IPS-20b (cell line): ENCODE data around the gene FAM3B.

ENCODE experiments used
- H3K27ac ChIP-seq: one replicate; pipeline ENCODE4 v1.5.1; 2013; ENCODE audit warnings: low read length
- H3K27me3 ChIP-seq: 2 replicates; pipeline ENCODE4 v1.6.1; 2013; ENCODE audit warnings: mild to moderate bottlenecking, low read length, inconsistent platforms; ENCODE audit not compliant: insufficient read depth
- H3K36me3 ChIP-seq: 2 replicates; pipeline ENCODE4 v1.6.1; 2013; ENCODE audit warnings: low read depth, mild to moderate bottlenecking, inconsistent platforms, low read length, moderate library complexity; ENCODE audit not compliant: insufficient read depth
- H3K4me1 ChIP-seq: 2 replicates; pipeline ENCODE4 v1.6.1; 2013; ENCODE audit warnings: mild to moderate bottlenecking, control low read depth, inconsistent platforms, low read length, moderate library complexity; ENCODE audit not compliant: insufficient read depth
- H3K4me3 ChIP-seq: 2 replicates; pipeline ENCODE4 v1.5.1; 2013; ENCODE audit warnings: mild to moderate bottlenecking, low read length, inconsistent platforms
- H3K9ac ChIP-seq: 2 replicates; pipeline ENCODE4 v1.6.1; 2013; ENCODE audit warnings: low read depth, mild to moderate bottlenecking, inconsistent platforms, low read length, moderate library complexity
- H3K9me3 ChIP-seq: 2 replicates; pipeline ENCODE4 v1.6.1; 2013; ENCODE audit warnings: mild to moderate bottlenecking, low read depth, low read length, inconsistent platforms; ENCODE audit not compliant: insufficient read depth

Gene FAM3B

DNA sequence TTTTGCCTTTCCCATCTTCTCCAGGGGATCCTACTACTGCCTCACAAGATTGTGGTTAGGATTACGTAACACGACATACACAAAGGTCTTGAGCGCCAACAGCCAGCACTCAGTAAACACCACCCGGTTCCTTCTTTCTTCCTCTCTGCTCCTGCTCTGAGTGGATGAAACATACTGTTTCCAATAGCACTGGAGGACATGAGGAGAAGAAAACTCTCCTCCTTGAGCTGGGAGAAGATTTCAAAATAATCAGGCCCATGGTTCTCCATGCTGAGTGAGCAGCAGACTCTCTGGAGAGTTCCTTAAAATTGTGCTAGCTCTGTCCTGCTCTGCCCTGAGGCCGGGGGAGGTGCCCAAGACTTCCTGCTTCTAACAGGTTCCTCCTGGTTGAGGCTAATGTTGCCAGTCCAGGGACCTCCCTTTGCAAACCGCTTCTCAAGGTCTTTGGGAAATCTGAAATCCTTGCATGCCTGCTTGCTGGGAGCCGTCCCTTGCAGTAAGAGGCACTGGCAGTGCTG, 80.0 kb downstream of the FAM3B start:
- H3K4me3 ChIP-seq, result no peak overlapping the region
- H3K4me1 ChIP-seq, result no peaks in the 10 kb centered on the region
- no peak overlapping the region for H3K27ac ChIP-seq
- no peaks in the 10 kb centered on the region for H3K36me3 ChIP-seq
- H3K27me3 ChIP-seq, result no peaks in the 10 kb centered on the region
- no peak overlapping the region for H3K9ac ChIP-seq
- H3K9me3 ChIP-seq, result no peaks in the 10 kb centered on the region

DNA sequence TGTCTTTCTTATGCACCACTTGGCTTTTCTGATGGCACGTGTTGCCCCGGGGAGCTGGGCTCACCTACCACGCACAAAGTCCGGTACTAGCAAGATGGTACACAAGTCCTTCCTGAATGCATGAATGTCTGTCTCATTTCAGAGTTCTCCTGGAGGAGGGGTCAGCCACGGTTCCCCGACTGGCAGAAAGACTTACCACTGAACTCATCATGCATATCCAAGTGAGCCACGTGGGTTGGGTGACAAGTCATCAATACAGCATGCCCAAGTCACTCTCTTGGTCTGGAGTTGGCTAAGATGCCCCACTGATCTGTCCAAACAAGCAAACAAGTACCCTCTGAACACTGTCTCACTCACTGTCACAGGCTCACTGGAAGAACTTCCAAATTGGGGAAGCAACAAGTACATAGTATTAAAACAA, 80.9 kb downstream of the FAM3B start:
- H3K36me3 ChIP-seq, result no peaks in the 10 kb centered on the region
- H3K9me3 ChIP-seq, result no peaks in the 10 kb centered on the region
- no peak overlapping the region for H3K9ac ChIP-seq
- H3K4me1 ChIP-seq, result no peaks in the 10 kb centered on the region
- no peaks in the 10 kb centered on the region for H3K27me3 ChIP-seq
- no peak overlapping the region for H3K4me3 ChIP-seq
- H3K27ac ChIP-seq, result no peak overlapping the region

- Histone ChIP-seq H3K27ac (no peak overlapping the region), H3K4me3 (no peak overlapping the region), H3K9me3 (no peaks in the 10 kb centered on the region), H3K36me3 (no peaks in the 10 kb centered on the region), H3K9ac (no peak overlapping the region), H3K27me3 (no peaks in the 10 kb centered on the region), H3K4me1 (no peaks in the 10 kb centered on the region)
These were observed 81.7 kb downstream of the FAM3B start for GRCh38 chr21:41398251-41398650.

- no peak overlapping the region for H3K9ac ChIP-seq
- no peak overlapping the region for H3K4me3 ChIP-seq
- H3K36me3 ChIP-seq, result no peaks in the 10 kb centered on the region
- H3K27me3 ChIP-seq, result no peaks in the 10 kb centered on the region
- H3K4me1 ChIP-seq, result no peaks in the 10 kb centered on the region
- no peak overlapping the region for H3K27ac ChIP-seq
- H3K9me3 ChIP-seq, result no peaks in the 10 kb centered on the region
These were observed 82.2 kb downstream of the FAM3B start for GRCh38 chr21:41398831-41399230.

GRCh38 chr21:41399246-41399800, 82.7 kb downstream of the FAM3B start:
- H3K4me1 ChIP-seq, result no peaks in the 10 kb centered on the region

DNA sequence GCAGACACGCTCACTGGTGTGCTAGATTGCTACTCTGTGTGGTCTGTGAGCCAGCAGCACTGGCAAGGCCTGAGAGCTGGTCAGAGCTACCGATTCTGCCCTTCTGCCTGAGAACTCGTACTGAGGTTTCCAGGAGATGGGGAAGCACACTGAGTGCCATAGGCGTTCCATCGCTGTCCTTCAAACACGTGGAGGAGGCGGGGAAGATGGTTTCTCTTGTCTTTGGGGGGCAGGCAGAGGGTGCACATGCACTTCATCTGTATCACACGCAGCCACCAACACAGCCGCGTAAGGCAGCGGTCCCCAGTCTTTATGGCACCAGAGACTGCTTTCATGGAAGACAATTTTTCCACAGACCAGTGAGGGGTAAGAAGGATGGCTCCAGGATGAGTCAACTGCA, 85.6 kb downstream of the FAM3B start:
- Histone ChIP-seq H3K27ac (no peak overlapping the region), H3K4me1 (no peaks in the 10 kb centered on the region), H3K9me3 (no peaks in the 10 kb centered on the region), H3K36me3 (no peaks in the 10 kb centered on the region), H3K4me3 (no peak overlapping the region), H3K27me3 (no peaks in the 10 kb centered on the region), H3K9ac (no peak overlapping the region)

More at GRCh38 chr21:41399246-41399800, 82.7 kb downstream of the FAM3B start:
- no peaks in the 10 kb centered on the region for H3K36me3 ChIP-seq
- no peaks in the 10 kb centered on the region for H3K27me3 ChIP-seq
- H3K9ac ChIP-seq, result no peak overlapping the region
- no peak overlapping the region for H3K4me3 ChIP-seq
- H3K27ac ChIP-seq, result no peak overlapping the region
- no peaks in the 10 kb centered on the region for H3K9me3 ChIP-seq

GRCh38 chr21:41402796-41403195, 86.2 kb downstream of the FAM3B start:
- no peak overlapping the region for H3K27ac ChIP-seq
- no peak overlapping the region for H3K4me3 ChIP-seq
- H3K27me3 ChIP-seq, result no peaks in the 10 kb centered on the region
- H3K9me3 ChIP-seq, result no peaks in the 10 kb centered on the region
- H3K4me1 ChIP-seq, result no peaks in the 10 kb centered on the region
- H3K36me3 ChIP-seq, result no peaks in the 10 kb centered on the region
- no peak overlapping the region for H3K9ac ChIP-seq

- H3K27me3 ChIP-seq, result no peaks in the 10 kb centered on the region
- H3K4me1 ChIP-seq, result no peaks in the 10 kb centered on the region
- no peaks in the 10 kb centered on the region for H3K36me3 ChIP-seq
- H3K27ac ChIP-seq, result no peak overlapping the region
- H3K9ac ChIP-seq, result no peak overlapping the region
- H3K9me3 ChIP-seq, result no peaks in the 10 kb centered on the region
- H3K4me3 ChIP-seq, result no peak overlapping the region
These were observed 86.7 kb downstream of the FAM3B start for GRCh38 chr21:41403331-41403730.

DNA sequence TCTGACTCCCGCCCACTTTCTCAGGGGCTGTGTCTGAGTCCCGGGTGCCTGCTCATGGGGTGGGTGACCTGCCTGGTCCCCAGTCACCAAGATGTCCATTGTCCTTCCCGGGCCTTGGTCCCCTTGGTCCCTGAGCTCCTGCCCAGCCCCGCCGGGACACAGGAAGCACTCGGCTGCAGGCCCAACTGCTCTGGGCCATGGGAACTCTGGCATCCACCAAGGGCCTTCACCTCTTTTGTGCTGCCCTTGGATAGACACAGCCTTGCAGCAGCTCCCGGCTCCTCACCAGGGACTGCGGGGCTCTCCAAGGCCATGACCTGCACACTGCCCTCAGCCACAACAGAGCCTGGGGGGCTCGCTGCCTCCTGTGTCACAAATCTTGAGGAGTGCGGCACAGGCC, 87.4 kb downstream of the FAM3B start:
- H3K27ac ChIP-seq, result no peak overlapping the region
- H3K4me3 ChIP-seq, result no peak overlapping the region
- H3K27me3 ChIP-seq, result no peaks in the 10 kb centered on the region; the same call in 1 of the 2 replicates
- no peaks in the 10 kb centered on the region for H3K36me3 ChIP-seq
- no peak overlapping the region for H3K9ac ChIP-seq
- no peaks in the 10 kb centered on the region for H3K9me3 ChIP-seq
- H3K4me1 ChIP-seq, result no peaks in the 10 kb centered on the region

- Histone ChIP-seq H3K4me1 (no peaks in the 10 kb centered on the region), H3K9me3 (no peaks in the 10 kb centered on the region), H3K9ac (no peak overlapping the region), H3K27me3 (no peaks in the 10 kb centered on the region; the same call in 1 of the 2 replicates), H3K4me3 (no peak overlapping the region), H3K36me3 (no peaks in the 10 kb centered on the region), H3K27ac (no peak overlapping the region)
These were observed 88.7 kb downstream of the FAM3B start for GRCh38 chr21:41405321-41405720.

GRCh38 chr21:41406340-41406739, 89.7 kb downstream of the FAM3B start:
- no peak overlapping the region for H3K9ac ChIP-seq
- no peak overlapping the region for H3K4me3 ChIP-seq
- H3K36me3 ChIP-seq, result no peaks in the 10 kb centered on the region
- no peak overlapping the region for H3K27ac ChIP-seq
- H3K9me3 ChIP-seq, result no peaks in the 10 kb centered on the region
- H3K4me1 ChIP-seq, result no peaks in the 10 kb centered on the region
- H3K27me3 ChIP-seq, result no peaks in the 10 kb centered on the region; the same call in 1 of the 2 replicates
